ENCODE results near the gene HMCN2.
A peak's percentile ranks its signal among the peaks of the same experiment; 100 is the strongest.

The HMCN2 gene

GRCh38 chr9:130315446-130316226 lies 50.1 kb downstream of the HMCN2 start:
- no peaks in the 10 kb centered on the region for H4K20me1 ChIP-seq
- H3K4me2 ChIP-seq = no peak overlapping the region
- H3K9me3 ChIP-seq = no peaks in the 10 kb centered on the region
- no peak overlapping the region; the same call in 1 of the 2 replicates for H3K27ac ChIP-seq
- no peak for TF ChIP-seq Cebpa-rat (IDR thresholded peaks at IDR 0.05)
- no peak overlapping the region for H3K9ac ChIP-seq
- peaks cover 21% of the 10 kb centered on the region for H3K4me1 ChIP-seq
- H3K36me3 ChIP-seq = no peaks in the 10 kb centered on the region
- no peaks in the 10 kb centered on the region for H3K27me3 ChIP-seq
- H3K4me3 ChIP-seq = no peak overlapping the region

- H3K36me3 ChIP-seq = no peaks in the 10 kb centered on the region
- H4K20me1 ChIP-seq = no peaks in the 10 kb centered on the region
- no peak overlapping the region for H3K9ac ChIP-seq
- H3K4me1 ChIP-seq = peaks cover 29% of the 10 kb centered on the region
- H3K9me3 ChIP-seq = no peaks in the 10 kb centered on the region
- no peak overlapping the region for H3K27ac ChIP-seq
- no peak overlapping the region for H3K4me2 ChIP-seq
- no peaks in the 10 kb centered on the region for H3K27me3 ChIP-seq
- H3K4me3 ChIP-seq = no peak overlapping the region
- no peak for TF ChIP-seq Cebpa-rat (IDR thresholded peaks at IDR 0.05)
Observed at GRCh38 chr9:130316430-130316829, 50.9 kb downstream of the HMCN2 start.

- Histone ChIP-seq H3K9ac (no peak overlapping the region), H3K4me2 (peak overlapping the region; percentile 73), H3K36me3 (no peaks in the 10 kb centered on the region), H3K9me3 (no peaks in the 10 kb centered on the region), H3K27ac (no peak overlapping the region), H3K27me3 (no peaks in the 10 kb centered on the region), H3K4me1 (peaks cover 43% of the 10 kb centered on the region), H4K20me1 (no peaks in the 10 kb centered on the region), H3K4me3 (no peak overlapping the region)
- no peak for TF ChIP-seq Cebpa-rat (IDR thresholded peaks at IDR 0.05)
Observed at GRCh38 chr9:130319300-130319699, 53.7 kb downstream of the HMCN2 start.

GRCh38 chr9:130319944-130320712 lies 54.6 kb downstream of the HMCN2 start:
- Histone ChIP-seq H3K27ac (no peak overlapping the region), H3K36me3 (no peaks in the 10 kb centered on the region), H3K4me3 (no peak overlapping the region), H3K27me3 (no peaks in the 10 kb centered on the region), H4K20me1 (no peaks in the 10 kb centered on the region), H3K4me1 (peaks cover 43% of the 10 kb centered on the region), H3K9me3 (no peaks in the 10 kb centered on the region), H3K4me2 (peak overlapping the region; percentile 73), H3K9ac (no peak overlapping the region)
- no peak for TF ChIP-seq Cebpa-rat (IDR thresholded peaks at IDR 0.05)

- Histone ChIP-seq H3K4me1 (peaks cover 43% of the 10 kb centered on the region), H3K9ac (no peak overlapping the region), H3K9me3 (no peaks in the 10 kb centered on the region), H3K27ac (no peak overlapping the region), H3K4me2 (peak overlapping the region; percentile 73), H3K4me3 (no peak overlapping the region), H4K20me1 (no peaks in the 10 kb centered on the region), H3K27me3 (no peaks in the 10 kb centered on the region), H3K36me3 (no peaks in the 10 kb centered on the region)
- TF ChIP-seq Cebpa-rat (IDR thresholded peaks at IDR 0.05) = no peak
Observed at GRCh38 chr9:130320723-130321481, 55.3 kb downstream of the HMCN2 start.

GRCh38 chr9:130321539-130321938 lies 56.0 kb downstream of the HMCN2 start:
- TF ChIP-seq Cebpa-rat (IDR thresholded peaks at IDR 0.05) = no peak
- H4K20me1 ChIP-seq = no peaks in the 10 kb centered on the region
- no peak overlapping the region for H3K9ac ChIP-seq
- no peaks in the 10 kb centered on the region for H3K27me3 ChIP-seq
- no peaks in the 10 kb centered on the region for H3K9me3 ChIP-seq
- no peaks in the 10 kb centered on the region for H3K36me3 ChIP-seq
- no peak overlapping the region for H3K4me3 ChIP-seq
- H3K27ac ChIP-seq = no peak overlapping the region
- peaks cover 43% of the 10 kb centered on the region for H3K4me1 ChIP-seq
- H3K4me2 ChIP-seq = no peak overlapping the region

- no peaks in the 10 kb centered on the region for H3K9me3 ChIP-seq
- peaks cover 43% of the 10 kb centered on the region for H3K4me1 ChIP-seq
- H3K4me3 ChIP-seq = no peak overlapping the region
- no peak overlapping the region for H3K27ac ChIP-seq
- no peak for TF ChIP-seq Cebpa-rat (IDR thresholded peaks at IDR 0.05)
- peak overlapping the region; percentile 14; the same call in 1 of the 2 replicates for H3K9ac ChIP-seq
- no peaks in the 10 kb centered on the region for H3K36me3 ChIP-seq
- peak overlapping the region; percentile 50 for H3K4me2 ChIP-seq
- no peaks in the 10 kb centered on the region for H4K20me1 ChIP-seq
- H3K27me3 ChIP-seq = no peaks in the 10 kb centered on the region
Observed at GRCh38 chr9:130323051-130323745, 57.6 kb downstream of the HMCN2 start.

- Histone ChIP-seq H4K20me1 (no peaks in the 10 kb centered on the region), H3K4me1 (peaks cover 32% of the 10 kb centered on the region), H3K9ac (no peak overlapping the region), H3K9me3 (no peaks in the 10 kb centered on the region), H3K4me2 (no peak overlapping the region), H3K36me3 (no peaks in the 10 kb centered on the region), H3K27me3 (no peaks in the 10 kb centered on the region), H3K4me3 (no peak overlapping the region), H3K27ac (no peak overlapping the region)
- TF ChIP-seq Cebpa-rat (IDR thresholded peaks at IDR 0.05) = no peak
Observed at GRCh38 chr9:130325921-130326320, 60.4 kb downstream of the HMCN2 start.

- Histone ChIP-seq H3K36me3 (no peaks in the 10 kb centered on the region), H3K9me3 (no peaks in the 10 kb centered on the region), H3K27ac (no peak overlapping the region), H3K4me1 (peaks cover 28% of the 10 kb centered on the region), H3K4me2 (no peak overlapping the region), H3K27me3 (no peaks in the 10 kb centered on the region), H4K20me1 (no peaks in the 10 kb centered on the region), H3K9ac (no peak overlapping the region), H3K4me3 (no peak overlapping the region)
- no peak for TF ChIP-seq Cebpa-rat (IDR thresholded peaks at IDR 0.05)
Observed at GRCh38 chr9:130327070-130327780, 61.7 kb downstream of the HMCN2 start.

All from BLaER1 (cell line).